ENCODE results near the gene PXDN.

The PXDN gene

DNA sequence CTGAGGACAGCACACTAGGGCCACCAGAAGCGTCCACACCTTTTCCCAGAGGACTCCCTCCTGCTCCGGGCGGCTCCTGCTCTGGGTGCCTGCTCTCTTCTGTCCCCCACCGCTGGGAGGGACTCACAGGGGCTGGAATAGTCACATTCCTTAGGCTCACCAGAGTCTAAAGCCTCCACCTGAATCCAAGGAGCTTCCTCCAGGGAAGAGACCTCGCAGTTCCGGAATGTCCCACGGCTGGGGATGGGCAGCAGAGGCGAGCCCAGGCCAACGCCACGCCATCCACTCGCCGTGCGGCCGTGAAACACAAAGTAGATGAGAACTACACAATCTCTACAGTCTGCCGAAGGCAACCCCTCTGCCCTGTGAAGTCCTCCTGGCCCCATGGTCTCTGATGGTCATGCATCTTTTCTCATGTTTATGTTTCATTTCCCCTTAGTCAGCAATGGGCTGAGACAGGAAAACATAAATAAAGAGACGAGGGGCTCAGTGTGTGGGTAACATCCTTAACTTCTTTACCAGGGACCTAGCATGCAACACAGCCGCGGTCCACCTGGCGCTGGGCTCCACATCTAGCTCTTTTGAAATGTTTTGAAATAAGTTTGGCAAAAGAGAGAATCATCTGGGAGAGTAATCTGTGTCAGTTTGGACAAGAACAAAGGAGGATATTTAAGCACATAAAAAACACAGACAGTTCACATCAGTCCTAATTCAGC lies 98.4 kb downstream of the PXDN start:
- no peak for DNase-seq

DNA sequence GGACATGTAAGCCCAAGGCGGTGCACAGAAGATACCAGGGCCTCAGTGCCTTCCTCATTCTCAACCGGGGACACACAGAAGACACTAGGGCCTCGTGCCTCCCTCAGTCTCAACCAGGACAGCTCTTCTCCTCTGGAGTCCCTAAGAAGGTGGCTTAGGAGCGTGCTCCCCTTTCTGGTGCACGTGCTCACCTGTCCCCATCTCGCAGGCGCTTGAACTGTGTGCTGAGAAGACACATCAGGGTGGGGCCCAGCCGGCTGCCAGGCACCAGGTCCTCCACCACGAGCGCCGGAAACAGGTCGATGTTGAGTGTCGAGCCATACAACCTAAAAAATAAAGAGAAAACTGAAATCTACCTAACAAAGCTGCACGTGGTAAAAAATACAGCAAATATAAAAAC lies 99.9 kb downstream of the PXDN start:
- DNase-seq = no peak

GRCh38 chr2:1642993-1643619 lies 101.2 kb downstream of the PXDN start:
- DNase-seq = no peak

DNA sequence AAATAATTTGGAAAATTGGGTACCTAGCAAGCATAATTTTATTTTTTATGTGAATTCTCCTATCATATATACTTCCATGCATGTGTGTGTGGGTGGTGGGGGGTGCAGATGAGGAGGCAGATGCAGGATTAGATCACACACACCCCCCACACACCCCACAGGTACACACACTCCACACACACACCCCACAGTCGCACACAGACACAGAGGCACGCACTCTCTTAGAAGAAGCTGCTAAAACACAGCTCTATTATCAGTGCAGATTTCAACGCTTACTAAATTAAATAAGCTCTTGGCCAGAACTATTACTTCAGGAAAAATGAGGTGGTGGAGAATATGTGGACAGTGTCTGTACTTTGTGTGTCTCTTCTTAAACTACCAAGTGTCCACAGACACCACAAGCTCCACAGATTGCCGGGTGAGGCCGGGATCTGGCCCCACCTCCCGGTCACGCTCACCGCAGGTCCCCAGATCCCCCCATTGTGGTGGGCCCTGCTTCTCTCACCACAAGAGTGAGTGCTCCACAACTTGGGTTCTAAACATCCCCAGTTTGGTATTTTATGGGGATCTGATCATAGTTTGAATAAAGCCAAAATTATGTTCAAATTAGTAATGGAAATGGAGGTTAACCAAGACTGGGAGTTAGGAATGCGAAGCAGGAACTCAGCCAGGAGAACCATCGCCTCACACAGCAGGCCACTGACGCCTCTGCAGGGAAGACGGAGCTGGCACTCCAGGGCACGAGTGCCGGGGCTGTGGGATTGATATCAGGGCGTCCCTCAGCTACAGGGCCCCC lies 102.1 kb downstream of the PXDN start:
- DNase-seq = peak; percentile 37

GRCh38 chr2:1641523-1641922 lies 102.8 kb downstream of the PXDN start:
- DNase-seq = no peak

DNA sequence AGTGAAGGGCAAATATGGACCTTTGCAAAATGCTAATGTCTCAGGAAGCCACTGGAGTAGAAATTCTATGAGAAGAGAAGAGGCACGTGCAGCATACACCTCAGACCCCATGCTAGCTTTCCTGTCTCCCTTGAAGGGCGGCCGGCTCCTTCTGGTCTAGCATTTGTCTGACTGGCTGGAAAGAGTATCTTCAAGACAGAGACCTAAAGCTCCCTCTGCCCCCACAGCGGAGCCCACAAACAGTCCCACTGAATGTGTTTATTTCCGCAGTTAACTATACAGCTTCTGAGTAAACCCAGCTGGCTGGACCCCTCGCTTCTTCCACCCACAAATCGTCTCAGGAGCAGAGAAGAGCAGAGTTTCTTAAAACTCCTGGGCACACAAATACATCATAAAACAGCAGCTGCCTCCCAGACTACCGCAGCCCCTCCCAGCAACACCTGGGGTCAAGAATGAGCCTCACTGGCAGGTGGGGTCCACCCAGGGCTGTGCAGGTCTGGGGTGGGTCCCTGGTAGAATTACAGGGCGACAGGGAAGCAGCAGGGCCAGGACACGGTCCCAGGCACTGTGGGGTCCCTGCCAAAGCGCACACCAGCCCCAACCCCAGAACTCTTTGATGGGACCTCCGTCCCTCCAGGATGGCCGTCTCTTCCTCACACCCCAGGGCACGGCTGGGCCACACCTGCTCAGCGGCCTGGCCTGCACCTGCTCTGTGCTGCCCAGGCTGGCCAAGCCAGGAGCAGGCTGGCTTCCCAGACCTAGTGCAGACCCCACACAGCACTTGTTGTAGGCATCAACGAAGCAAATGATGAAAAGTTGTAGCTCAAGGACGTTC lies 103.8 kb downstream of the PXDN start:
- no peak for DNase-seq

DNA sequence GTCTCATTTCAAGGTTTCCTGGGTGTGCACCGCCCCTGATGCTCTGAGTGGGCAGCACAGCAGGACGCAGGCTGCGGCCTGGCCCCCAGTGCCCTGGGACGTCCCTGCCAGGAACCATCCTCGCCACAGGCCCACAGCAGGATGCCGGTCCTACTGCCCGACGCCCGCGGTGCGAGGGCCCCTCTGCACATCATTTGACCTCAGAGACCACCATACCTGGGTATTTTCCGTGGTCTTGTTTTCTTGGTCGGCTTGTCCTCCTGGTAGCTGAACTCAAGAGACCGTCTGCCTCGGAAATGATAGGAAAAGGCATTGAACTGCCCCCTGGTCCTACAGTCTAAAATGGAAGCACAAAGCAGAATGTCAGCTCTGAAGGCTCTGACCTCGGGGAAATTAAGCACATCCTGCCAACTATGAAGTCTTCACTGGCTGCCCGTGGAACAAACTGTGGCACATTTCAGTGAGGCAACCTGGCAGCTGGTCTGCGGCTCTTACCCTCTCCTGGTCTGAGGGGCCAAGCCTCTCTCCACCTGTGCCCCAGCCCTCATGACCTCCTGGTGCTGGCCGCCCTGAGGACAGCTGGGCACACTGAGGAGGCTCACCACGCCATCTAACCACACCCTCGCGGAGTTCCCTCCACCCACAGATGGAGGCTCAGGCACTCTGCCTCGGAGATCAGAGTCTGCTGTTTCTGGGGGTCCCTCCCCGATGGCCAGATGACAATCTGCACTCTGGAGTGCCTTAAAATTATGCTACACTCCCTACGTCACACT lies 105.0 kb downstream of the PXDN start:
- DNase-seq = no peak

DNA sequence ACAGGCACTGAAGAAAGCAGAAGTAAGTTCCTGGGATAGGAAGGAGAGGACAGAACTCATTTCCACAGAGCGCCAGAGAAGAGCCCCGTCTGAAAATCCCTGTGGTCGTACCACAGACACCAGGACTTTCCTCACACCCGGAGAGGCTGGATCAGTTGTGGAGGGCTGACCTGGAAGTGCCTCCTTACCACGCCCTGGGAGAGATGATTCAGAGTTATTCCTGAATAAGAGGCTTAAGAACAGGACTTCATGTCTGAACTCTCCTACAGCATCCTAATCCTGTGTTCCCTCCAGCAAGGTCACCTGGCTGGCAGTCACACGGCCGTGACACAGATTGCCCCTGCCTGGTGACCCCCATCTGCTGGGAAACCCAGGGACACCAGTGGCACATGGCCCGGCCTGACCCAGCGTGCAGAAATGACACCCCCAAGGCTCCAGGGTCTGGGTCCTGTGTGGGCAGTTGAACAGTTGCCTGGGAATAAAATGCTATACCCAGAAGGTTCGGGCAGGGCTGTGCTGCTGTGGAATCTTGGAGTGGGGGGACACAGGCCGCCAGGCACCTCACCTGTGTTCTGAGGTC lies 105.9 kb downstream of the PXDN start:
- DNase-seq = no peak

DNA sequence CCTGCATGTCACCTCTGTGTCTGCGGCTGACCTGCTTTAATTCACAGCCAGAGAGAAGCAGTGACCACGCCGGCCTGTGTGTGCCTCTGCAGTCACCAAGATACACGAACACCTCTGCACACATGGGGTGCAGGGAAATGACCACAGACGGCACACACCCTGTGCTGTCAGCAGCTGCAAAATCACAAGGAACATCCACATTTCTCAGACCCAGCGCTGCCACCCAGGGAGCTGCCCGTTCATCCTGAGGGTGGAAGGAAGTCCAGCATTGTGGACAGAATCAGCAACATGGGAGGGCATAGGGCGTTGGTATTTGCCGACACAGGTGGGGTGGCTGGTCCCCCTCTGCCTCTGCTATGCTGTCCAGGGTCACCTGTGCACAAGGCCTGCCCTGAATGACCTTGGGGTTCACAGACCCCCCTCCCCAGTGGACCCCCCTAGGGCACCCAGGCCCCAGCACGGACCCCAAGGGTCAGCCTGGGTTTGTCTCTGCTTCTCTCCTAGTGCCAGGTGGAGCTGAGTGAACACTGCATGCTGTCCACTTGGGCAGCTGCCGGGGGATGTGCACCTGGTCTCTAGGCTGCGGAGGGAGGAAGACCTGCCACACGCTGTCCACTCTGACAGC lies 107.4 kb downstream of the PXDN start:
- DNase-seq = no peak

GRCh38 chr2:1635823-1636222 lies 108.5 kb downstream of the PXDN start:
- DNase-seq = no peak

- no peak for DNase-seq
These were observed 109.5 kb downstream of the PXDN start for GRCh38 chr2:1634681-1635341.

DNA sequence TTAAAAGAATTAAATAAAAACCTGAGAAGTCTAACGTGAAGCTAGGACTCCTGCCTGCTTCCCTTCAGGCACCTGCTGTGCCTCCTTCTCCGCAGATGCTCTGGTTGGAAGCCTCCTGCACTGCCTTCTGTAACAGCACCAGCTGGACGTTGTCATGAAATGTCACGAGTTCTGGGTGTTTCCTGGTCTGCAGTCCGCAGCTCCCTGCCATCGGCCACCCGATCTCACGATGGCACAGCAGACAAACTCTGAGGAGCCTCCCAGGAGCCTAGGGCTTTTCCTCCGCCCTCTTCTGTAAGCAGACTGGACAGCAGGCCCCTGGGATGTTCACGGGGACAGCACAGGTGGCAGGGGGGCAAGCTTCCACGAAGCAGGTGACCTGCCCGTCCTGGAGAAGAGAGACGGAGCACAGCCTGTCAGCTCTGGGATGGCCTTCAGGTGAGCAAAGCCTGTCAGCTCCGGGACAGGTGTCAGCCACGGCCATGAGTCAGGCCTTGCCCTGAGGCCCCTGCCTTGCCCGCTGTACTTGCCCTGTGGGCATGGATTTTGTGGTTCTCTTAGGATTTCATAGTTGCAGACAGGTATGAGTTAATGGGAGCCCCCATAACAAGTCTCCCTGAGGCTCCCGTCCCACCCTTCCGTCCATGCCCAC lies 110.3 kb downstream of the PXDN start:
- DNase-seq = no peak

- no peak for DNase-seq
These were observed 111.1 kb downstream of the PXDN start for GRCh38 chr2:1633092-1633671.

- DNase-seq = no peak
These were observed 111.8 kb downstream of the PXDN start for GRCh38 chr2:1632510-1632909.

DNA sequence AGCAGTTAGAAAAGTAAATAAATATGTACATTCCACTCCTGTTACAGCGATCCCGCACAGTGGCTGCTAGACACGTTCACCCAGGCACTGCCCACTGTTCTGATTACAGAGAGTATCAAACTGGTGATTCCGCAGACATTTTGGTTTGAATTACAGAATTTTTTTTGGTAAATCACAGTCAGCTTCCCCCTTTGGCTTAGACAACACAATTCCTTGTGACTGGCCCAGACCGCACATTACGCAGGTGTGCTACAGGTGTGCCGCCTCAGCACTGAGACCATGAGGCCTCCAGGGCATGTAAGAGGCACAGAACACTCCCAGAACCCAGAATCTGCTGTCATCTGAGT lies 112.3 kb downstream of the PXDN start:
- peak; percentile 89 for DNase-seq

- DNase-seq = no peak
These were observed 112.9 kb downstream of the PXDN start for GRCh38 chr2:1631292-1632001.

DNA sequence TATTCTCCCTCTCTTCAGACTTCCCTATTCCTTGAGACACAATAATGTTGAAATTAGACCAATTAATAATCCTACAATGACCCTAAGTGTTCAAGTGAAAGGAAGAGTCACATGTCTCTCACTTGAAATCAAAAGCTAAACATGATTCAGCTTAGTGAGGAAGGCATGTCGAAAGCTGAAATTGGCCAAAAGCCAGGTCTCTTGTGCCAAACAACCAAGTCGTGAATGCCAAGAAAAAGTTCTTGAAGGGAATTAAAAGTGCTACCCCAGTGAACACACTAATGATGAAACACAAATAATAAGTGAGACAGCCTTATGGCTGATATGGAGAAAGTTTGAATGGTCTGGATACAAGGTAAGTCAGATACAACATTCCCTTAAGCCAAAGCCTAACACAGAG lies 115.4 kb downstream of the PXDN start:
- peak; percentile 56 for DNase-seq

DNA sequence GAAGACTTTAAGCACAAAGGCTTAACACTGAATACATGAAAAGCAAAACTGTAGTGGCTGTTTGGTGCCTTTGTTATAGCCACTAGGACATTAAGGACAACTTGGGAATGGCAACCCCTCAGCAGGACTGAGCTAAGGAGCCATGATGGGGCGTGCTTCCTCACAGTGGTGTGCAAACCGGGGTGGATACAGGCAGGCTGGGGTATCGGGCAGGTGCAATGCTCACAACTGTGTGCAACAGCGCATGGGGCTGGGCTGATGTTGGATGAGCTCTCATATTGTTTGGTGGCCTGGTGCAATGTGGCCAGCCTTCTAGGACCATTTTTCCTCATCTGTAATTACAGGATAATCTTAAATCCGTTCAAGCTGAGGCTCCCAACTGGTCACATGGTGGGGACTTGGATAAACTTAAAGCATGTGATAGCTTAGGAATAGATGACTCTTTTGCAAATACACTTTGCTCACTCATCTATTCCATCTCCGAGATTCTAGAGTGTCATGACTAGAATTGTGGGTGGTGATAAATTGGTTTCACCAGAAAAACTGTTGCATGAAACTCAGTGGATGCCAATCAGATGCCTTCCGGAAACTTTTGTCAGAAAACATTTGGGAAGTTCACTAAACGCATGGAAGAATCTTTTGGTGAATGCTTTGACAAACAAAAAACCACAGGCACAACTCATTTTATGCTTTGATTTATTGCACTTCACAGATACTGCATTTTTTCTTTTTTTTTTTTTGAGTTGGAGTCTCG lies 116.5 kb downstream of the PXDN start:
- no peak for DNase-seq

GRCh38 chr2:1626271-1626681 lies 118.0 kb downstream of the PXDN start:
- no peak for DNase-seq

Data from EL (cell line).